NCI-H748 (cell line): ENCODE measurements around the gene CD226.
"Not testable (repeated sequence)": the region's sequence is repeated elsewhere in the genome, so short reads cannot be mapped to it uniquely, and the experiment has no call there.

Experiments used
- DNase-seq: peaks from one replicate; lab custom pipeline; 2025; ENCODE audit not compliant: unreplicated experiment; lab: John Stamatoyannopoulos, UW

Gene CD226

DNA sequence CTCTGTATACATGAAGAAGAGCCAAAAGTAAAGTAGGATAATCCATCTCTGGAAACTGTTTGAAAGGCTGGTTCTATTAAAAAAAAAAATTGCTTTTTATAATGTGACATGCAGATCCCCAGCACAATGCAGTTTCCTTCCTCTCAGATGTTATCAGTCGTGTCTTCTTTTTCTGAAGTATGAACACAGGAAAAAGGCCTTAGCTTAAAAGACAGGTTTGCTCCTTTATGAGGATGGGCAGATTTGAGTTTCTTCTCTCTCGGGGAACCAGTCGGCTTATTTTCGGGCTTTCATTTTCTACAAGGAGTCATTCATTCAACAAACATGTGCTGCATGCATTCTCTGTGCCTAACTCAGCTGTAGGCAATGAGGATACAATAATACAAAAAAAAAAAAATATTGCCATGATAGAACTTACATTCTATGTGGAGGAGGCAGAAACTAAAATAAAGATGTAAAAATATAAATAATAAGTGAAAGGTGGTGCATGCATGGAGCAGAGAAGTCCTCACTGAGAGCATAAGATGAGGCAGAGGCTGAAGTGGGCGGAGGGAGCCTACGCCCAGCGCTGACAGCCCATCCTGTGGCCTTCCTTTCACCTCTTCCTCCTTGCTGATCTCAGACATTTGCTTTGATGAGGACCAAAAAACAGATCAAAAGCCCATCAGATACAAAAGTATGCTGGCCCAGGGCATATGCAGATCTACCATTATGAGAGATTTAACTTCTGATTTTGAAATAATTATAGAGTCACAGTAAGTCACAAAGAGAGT, at the start of gene CD226:
CD226 (minus strand) TSS at position 513 of the 773 bp plus-strand sequence; CDS start at position 46, 467 bp downstream.
- no peak for DNase-seq

DNA sequence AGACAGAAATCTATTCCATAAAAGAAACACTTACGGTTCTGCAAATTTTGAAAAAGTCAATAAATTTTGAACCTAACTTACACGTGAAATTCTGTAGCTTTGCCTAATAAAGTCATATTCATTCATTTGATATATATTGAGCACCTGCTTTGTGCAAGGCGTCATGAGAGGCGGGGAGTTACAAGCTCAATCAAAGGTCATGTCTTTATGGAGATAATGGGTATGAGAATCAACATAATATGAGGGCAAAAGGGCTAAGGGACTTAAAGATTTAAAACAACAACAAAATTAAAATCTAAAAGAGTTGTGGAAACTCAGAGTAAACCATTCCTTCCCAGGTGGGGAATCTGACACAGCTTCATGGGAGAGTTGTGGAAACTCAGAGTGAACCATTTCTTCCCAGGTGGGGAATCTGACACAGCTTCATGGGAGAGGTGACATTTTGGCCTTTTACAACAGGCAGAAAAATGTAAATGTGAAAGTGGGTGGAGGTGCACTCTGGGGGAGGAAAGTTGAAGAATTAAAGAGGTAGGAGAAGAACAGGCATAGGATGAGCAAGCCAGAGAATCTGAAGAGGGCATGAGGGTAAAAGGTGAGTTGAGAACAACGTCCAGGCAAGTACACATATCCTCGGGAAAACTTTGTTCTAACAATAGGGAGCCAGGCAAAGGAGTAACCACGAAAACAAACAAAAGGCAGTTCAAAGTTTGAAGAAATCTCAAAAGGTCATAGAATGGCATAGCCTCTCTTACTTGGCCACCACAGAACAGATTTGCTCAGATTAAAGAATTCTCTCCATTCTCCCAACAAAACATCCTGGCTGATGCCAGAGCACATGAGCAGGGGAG, 49.5 kb upstream of the CD226 start:
- DNase-seq: no peak

DNA sequence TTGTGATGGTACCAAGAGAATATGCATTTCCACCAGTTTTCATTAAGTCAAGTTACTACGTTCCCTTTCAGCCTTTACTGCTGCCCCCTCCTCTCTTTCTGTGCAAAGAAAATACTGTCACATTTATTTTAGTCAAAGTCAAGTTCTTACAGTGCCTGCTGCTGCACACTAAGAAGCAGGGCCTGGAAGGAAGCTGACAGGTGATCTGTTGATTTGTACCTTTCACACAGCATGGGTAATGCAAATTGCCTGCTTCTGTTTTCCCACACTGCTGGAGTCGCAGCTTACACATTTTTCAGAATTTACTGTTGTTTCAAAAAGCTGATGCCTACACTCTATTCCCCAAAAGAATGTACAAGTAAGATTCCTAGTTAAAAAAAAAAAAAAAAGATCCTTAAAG, 48.7 kb upstream of the CD226 start:
- DNase-seq: no peak

DNA sequence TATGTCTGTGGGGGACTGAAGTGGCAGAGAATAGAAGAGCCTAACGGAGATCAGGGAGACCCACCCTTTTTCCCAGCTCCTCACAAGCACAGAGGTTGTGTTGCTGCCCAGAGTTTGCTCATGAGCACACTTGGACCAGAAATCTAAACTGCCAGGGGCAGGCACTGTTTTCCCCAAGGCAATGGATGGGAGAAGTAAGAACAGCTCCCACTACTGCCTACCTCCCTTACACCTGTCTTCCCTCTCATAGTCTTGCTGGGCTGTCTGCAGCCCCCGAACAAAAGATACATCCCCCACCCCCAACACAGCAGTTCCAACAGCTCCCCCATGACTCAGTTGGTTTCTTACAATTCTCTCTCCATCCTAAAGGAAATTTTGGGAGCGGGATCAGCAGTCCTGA, 48.1 kb upstream of the CD226 start:
- DNase-seq: no peak

DNA sequence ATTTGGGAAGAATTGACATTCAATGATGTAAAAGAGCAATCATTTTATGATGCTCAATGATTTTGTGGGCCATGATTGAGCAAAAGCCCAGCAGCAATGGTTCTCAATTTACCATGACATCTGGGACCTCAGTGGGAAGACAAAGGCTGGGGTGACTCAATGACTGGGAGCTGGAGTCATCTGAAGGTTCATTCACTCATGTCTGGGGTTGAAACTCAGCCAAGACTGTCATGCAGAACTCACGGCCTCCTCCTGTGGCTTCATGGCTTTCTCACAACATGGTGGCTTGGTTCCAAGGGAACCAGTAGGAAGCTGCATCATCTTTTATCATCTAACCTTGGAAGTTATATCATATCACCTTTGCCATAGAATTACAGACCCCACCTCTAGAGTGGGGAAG, 45.1 kb upstream of the CD226 start:
- DNase-seq: no peak

DNA sequence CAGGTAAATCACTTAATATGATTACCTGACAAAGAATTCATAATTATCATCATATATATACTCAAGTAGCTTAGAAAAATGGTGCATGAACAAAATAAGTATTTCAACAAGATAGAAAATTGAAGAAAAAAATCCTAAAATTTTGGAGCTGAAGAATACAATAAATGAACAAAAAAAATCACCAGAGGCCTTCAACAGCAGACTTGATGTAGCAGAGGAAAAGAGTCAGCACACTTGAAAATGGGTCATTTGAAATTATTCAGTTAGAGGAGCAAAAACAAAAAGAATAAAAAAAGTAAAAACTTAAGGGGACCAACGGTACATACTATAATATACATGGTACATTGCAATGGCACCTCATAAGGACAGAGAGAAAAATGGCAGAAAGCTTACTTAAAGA, 40.2 kb upstream of the CD226 start:
- no peak for DNase-seq

DNA sequence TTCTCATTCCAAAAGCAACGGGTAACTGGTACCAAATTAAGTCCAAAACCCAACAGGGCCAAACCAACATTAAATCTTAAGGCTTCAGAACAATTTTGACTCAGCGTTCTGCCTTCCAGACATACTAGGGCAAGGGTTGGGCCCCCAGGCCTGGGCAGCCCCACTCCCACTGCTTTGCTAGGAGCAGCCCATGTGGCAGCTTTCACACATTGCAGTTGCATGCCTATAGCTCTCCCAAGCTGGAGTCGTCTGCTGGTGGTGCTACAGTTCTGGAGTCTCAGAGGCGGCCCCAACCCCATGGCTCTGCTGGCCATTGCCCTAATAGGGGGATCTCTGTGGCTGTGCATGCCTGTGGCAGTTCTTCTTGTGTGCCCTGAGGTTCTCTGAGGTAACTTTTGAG, 37.6 kb upstream of the CD226 start:
- no peak for DNase-seq

DNA sequence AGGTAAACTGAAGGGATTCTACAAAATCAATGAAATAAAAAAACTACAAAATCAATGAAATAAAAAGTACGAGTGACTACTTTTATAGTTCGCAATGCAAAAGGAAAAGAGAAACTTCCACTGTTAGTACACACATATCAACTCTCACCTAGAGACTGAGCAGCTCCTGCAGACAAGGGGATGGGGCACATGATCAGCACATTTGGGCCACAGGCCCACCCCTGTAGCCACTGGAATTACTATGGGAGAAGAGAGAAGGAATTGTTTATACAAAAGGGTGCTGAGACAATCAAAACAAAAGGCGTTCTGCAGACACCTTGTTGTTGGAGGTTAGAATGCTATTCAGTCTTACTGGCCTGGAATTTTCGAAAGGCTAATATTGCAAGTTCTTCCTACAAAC, 34.7 kb upstream of the CD226 start:
- no peak for DNase-seq

DNA sequence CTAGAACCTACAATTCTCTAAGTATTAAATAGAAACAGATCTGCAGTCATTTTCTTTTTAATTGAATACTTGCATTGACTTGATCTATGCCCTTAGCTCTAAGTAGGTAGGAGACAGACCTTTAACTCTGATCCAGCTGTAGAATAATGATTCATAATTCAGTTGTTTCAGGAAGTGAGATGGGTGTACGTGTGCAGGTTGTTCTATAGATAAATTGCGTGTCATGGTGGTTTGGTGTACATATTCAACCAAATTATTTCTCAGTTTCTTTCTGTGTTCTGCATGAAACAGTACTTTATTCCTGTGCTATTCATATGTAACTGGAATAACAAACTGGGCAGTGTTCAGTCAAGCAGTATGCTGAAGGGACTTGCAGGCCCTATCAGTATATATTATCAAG, 34.3 kb upstream of the CD226 start:
- DNase-seq: no peak

DNA sequence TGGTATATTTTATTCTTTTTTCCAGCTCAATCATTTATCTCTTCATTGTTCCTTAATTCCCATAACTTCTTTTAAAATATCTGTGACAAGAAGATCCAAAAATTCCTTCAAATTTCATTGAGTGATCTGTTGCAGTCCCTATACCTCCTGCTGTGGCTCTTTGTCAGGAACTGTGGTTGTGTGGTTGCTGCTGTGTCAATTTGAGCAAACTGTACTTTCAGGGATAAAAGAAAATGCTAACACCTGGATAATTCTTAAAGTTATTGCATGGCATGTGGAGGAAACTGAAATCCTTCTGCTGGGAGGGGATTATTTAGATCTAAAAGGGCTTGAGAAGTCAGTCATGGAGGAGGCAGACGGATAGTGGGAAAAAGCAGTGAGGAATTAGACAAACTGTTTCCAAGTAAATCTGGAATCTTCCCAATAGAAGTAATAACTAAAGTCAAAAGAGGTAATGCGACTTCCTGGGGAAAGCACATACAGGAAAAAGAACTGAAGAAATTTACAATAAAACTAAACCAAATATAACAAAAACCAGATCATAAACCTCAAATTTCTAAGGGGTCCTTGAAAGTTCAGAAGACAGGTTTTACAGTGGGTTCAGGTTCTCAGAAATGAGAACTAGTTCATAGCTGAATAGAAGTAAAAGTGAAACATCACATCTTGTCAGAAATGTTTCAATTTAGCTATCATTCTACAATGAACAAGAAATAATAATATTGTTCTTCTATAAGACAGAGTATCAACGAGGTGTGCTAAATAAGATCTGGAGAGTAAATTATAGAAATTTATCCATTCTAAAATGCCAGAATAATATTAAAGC, 33.5 kb upstream of the CD226 start:
- no peak for DNase-seq

DNA sequence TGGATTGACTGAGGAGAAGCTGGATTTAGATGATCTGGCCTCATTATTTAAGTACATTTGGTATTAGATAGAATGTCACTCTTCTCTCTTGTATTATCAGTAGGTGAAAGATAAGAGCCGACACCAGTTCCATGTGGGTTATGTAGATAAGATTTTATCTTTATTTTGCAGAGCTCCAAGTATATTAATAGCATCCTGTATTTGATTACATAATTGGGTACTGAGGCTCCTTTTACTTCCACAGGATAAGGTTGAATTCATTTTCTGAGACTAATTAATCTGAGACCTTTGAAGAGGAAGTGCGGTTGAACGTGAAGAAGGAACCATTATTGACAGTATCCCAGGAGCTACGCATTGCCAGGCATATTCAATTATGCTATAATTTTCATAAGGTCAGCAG, 32.8 kb upstream of the CD226 start:
- no peak for DNase-seq

DNA sequence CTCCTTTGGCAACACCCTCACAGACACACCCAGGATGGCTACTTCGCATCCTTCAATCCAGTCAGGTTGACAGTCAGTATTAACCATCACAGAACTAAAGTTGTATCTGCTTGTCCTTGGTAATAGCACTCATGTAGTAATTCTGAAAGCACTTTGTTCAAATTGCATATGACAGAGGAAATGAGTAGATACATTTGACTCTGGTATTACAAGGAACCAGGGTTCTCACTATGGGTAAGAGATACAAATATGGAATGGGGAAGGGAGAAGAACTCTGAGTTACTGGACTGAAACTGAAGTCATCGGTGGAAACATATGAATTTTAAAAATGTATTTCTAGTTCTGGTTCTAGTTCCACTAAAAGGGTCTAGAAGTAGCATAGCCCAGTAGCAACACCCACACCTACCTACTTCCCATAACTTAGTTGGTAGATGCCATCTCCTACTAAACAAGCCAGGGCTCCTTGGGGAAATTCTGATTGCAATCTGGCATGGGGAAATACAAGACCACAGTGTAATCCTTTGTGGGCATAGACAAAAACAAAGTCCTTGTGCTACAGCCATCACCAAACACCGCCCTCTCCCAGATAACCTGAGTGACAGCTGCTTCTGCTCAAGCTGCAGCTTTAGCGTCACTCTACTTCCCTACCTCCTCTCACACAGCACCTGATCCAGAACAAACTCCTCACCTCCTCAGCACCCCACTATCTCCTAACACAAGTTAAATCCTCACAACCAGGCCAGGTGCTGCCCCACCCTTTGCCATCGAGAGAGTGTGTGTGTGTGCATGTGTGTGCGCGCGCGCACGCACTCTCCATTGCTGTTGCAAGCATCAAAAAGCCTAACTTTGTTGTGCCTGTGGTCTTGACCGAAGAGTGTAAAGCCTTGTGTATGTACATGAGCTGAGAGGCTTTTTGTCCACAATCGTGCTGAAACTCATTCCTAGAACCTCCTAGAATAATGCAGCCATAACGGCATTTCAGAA, 31.4 kb upstream of the CD226 start:
- DNase-seq: no peak

DNA sequence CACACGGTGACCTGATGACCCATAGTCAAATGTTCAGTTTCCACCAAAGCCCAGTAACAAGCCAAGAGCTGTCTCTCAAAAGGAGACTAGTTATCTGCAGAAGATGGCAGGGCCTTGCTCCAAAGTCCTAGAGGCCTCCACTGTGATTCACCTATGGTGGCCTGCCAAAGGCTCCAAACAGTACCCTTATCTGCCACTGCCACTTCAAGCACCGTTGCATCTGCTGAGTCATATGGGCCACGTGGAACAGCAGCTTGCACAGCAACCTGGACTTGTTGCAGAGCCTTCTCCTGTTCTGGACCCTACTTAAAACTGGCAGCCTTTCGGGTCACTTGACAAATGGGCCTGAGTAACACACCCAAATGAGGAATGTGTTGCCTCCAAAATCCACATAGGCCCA, 27.6 kb upstream of the CD226 start:
- not testable (repeated sequence) for DNase-seq

DNA sequence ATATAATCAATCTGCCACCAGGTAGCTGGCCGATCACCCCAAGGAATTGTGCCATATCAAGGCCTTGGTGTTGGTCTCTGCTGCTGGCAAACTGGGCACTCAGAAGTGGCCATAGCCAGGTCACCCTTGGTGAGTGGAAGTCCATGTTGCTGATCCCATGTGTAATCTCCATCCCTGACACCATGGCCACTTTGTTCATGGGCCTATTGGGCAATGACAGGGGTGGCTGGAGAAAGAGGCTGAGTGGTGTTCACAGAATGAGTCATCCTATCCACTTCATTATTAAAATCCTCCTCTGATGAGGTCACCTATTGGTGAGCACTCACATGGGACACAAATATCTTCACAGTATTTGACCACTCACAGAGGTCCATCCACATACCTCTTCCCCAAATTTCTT, 26.7 kb upstream of the CD226 start:
- DNase-seq: no peak

DNA sequence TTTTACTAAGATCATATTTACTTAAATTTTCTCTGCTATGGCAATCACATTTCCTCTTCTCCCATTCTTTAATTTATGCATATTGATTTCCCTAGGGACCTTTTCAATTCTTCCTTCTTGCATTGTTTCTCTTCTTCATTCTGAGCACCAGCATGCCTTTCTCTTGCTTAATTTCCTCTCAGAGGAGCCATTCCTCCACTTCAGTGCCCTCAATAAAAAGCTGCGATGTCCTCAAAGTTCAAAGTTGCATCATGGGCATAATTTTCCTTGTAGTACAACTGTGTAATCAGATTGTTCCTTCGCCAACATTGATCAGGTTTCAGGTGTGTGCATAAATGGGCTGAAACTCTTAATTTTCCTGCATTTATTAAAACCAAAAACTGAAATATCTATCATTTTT, 21.8 kb upstream of the CD226 start:
- DNase-seq: no peak

DNA sequence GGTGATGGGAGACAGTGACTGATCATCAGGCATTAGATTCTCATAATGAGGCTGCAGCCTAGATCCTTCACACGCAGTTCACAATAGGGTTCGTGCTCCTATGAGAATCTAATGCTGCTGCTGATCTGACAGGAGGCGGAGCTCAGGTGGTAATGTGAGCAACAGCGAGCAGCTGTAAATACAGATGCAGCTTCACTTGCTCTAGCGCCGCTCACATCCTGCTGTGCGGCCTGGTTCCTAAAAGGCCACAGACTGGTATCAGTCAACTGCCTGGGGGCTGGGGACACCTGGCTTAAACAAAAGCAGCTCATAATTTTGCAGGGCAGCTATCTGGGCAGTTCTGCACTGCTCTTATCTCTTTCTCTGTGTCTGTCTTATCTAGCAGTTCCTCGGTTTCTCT, 20.4 kb upstream of the CD226 start:
- DNase-seq: peak; percentile 97

DNA sequence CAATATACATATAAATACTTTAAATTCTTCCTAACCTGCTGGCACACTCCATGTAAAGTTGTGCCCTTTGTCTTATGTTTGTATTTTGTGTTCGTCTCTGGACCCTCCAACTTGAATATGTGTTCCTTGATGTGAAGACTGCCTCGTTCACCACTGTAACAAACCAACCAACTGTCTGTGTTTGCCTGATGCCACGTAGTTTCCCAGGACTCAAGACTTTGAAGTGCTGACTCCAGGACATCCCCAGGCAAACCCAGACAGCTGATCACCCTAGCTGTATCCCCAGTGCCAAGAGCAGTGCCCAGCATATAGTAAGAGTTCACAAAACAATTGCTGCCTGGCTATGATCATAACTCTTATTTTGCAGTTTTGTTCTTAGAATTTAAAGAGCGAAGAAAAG, 15.5 kb upstream of the CD226 start:
- DNase-seq: no peak

DNA sequence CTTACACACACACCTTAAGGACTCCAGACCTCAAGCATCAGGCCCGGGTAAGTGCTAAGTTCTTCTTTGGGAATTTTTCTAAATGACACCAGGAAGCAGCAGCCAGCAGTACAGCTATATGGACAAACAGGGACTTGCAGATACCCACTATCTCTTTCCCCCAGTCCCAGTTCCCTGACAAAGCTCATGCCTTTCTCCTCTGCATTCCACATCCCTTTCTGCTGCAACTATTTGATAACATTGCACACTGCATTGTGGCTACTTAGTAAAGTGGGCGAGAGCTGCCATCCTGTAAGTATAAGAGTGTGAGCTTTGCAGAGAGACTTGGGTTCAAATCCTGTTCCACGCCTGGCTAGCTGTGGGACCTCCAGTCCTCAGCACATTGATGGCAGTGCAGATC, 14.0 kb upstream of the CD226 start:
- no peak for DNase-seq

DNA sequence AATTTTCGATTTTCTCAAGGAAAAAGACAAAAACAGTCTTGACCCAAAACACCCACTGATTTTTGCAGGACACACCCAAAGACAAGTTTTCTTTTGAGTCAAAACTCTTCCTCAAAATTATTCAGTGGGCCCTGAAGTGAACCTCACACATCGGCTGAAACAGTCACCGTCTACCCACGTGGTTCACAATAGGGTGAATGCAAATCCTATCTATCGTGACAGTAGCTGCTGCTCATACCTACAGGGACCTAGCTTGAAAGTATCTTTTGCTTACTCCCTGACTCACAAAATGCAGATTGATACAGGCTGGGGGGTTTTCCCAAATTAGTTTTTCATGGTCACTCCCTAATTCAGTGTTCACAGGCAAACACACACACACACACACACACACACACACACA, 10.7 kb upstream of the CD226 start:
- no peak for DNase-seq

DNA sequence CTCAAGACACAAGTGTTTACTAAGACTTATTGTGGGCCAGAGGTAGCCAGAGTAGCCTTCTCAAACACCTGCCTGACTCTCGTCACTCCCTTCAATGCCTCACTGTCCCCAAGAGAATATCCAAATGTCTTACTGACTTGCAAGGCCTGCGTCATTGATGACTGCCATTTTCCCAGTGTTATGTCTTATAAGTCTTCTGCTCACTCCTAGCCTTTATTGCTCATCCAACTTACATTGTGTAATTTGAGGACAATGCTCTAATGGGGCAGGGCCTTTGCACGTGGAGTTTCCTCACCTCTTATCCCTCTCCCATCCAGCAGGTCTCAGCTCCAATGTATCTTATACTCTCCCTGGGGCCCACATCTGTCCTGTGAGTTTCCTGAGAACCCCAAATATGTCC, 10.1 kb upstream of the CD226 start:
- DNase-seq: no peak
